KBM-7 (cell line): Measurements from ENCODE around the gene CELA3B.
A peak's percentile ranks its signal among the peaks of the same experiment; 100 is the strongest.
"Not testable (repeated sequence)": the region's sequence is repeated elsewhere in the genome, so short reads cannot be mapped to it uniquely, and the experiment has no call there.

ENCODE experiments used
- DNase-seq: peaks from one replicate; pipeline ENCODE4 v3.0.0-alpha.2; 2015
- in situ Hi-C: fragments of 300-500 bp; cut with MboI; formaldehyde crosslinking; loops from 2 replicates; pipeline ENCODE4 v1.14.3; 2020; ENCODE audit warnings: low sequenced_read_pairs, low pct_unique_long_range_greater_than_20kb, mixed read lengths

CELA3B gene

GRCh38 chr1:21942464-21942863 lies 34.4 kb upstream of the CELA3B start:
- in situ Hi-C loops = no loop called here

GRCh38 chr1:21942959-21943640 lies 33.7 kb upstream of the CELA3B start:
- in situ Hi-C loops, DNase-seq: not testable (repeated sequence)

More at GRCh38 chr1:21942464-21942863, 34.4 kb upstream of the CELA3B start:
- no peak for DNase-seq

- no peak for DNase-seq
- in situ Hi-C loops = no loop called here
Observed at GRCh38 chr1:21944733-21945073, 32.1 kb upstream of the CELA3B start.

- DNase-seq = peak; percentile 36
- in situ Hi-C loops = no loop called here
Observed at GRCh38 chr1:21946836-21947587, 29.8 kb upstream of the CELA3B start.

- DNase-seq = no peak
- in situ Hi-C loops = loop anchor here (10.0 kb wide), 1 partner anchor 56 kb away; no protein-coding TSS in a partner anchor
Observed at GRCh38 chr1:21950734-21951133, 26.1 kb upstream of the CELA3B start.

- in situ Hi-C loops = loop anchor here (10.0 kb wide), 1 partner anchor 57 kb away; no protein-coding TSS in a partner anchor
- DNase-seq = no peak
Observed at GRCh38 chr1:21951226-21951870, 25.5 kb upstream of the CELA3B start.

- in situ Hi-C loops = loop anchor here (10.0 kb wide), 1 partner anchor 58 kb away; no protein-coding TSS in a partner anchor
- no peak for DNase-seq
Observed at GRCh38 chr1:21952786-21953520, 23.9 kb upstream of the CELA3B start.

GRCh38 chr1:21955058-21955457 lies 21.8 kb upstream of the CELA3B start:
- DNase-seq = no peak
- in situ Hi-C loops = loop anchor here (10.0 kb wide), 1 partner anchor 60 kb away; no protein-coding TSS in a partner anchor

GRCh38 chr1:21955501-21956281 lies 21.1 kb upstream of the CELA3B start:
- DNase-seq = peak; percentile 33
- in situ Hi-C loops = loop anchor here (10.0 kb wide), 1 partner anchor 61 kb away; no protein-coding TSS in a partner anchor

GRCh38 chr1:21956720-21957552 lies 19.9 kb upstream of the CELA3B start:
- DNase-seq = peak; percentile 58
- in situ Hi-C loops = loop anchor here (10.0 kb wide), 1 partner anchor 62 kb away; no protein-coding TSS in a partner anchor

GRCh38 chr1:21961337-21961736 lies 15.5 kb upstream of the CELA3B start:
- DNase-seq = no peak
- in situ Hi-C loops = no loop called here

GRCh38 chr1:21961799-21962198 lies 15.0 kb upstream of the CELA3B start:
- DNase-seq = no peak
- in situ Hi-C loops = no loop called here

GRCh38 chr1:21963477-21964217 lies 13.2 kb upstream of the CELA3B start:
- in situ Hi-C loops = no loop called here
- peak; percentile 86 for DNase-seq

- no peak for DNase-seq
- in situ Hi-C loops = no loop called here
Observed at GRCh38 chr1:21966247-21967000, 10.4 kb upstream of the CELA3B start.

- in situ Hi-C loops, DNase-seq: not testable (repeated sequence)
Observed at GRCh38 chr1:21967216-21967615, 9.6 kb upstream of the CELA3B start.

GRCh38 chr1:21969066-21969465 lies 7.8 kb upstream of the CELA3B start:
- DNase-seq, in situ Hi-C loops: not testable (repeated sequence)
